Gastroesophageal sphincter (tissue), 4 donors: ENCODE measurements around the gene PRLR. TPM values are rescaled to one million over a fixed set of nuclear protein-coding genes. Genes with fewer than 3 reads are reported as not detected.

Experiments
- ATAC-seq: fragments of 150-250 bp; one replicate; pipeline ENCODE4 v1.9.1; 2016; ENCODE audit warnings: mild to moderate bottlenecking, moderate library complexity
- H3K27ac ChIP-seq, 4 donors: fragments of 200-600 bp; sonication (generic) in 3 of 4; 1 replicate in 3 of 4; 2 replicates in 1 of 4; pipeline ENCODE4 v1.5.1; 2016 to 2019
- H3K27me3 ChIP-seq: fragments of 200-600 bp; sonication (generic); one replicate; pipeline ENCODE4 v1.5.1; 2019
- H3K36me3 ChIP-seq, 2 donors: fragments of 200-600 bp; sonication (generic); one replicate each; pipeline ENCODE4 v1.5.1; 2019; ENCODE audit warnings: control low read depth in 1 of 2
- H3K4me1 ChIP-seq, 3 donors: fragments of 200-600 bp; sonication (generic); 1 replicate in 2 of 3; 2 replicates in 1 of 3; pipeline ENCODE4 v1.5.1; 2016 to 2019; ENCODE audit warnings: control low read depth in 2 of 3
- H3K4me3 ChIP-seq, 2 donors: fragments of 200-600 bp; sonication (generic); one replicate each; pipeline ENCODE4 v1.5.1; 2019; ENCODE audit warnings: mild to moderate bottlenecking in 1 of 2, moderate library complexity in 1 of 2
- H3K9me3 ChIP-seq, 3 donors: fragments of 200-600 bp; sonication (generic); one replicate each; pipeline ENCODE4 v1.5.1; 2017 to 2019; ENCODE audit warnings: control low read depth in 2 of 3
- EP300 ChIP-seq: sonication (generic); formaldehyde crosslinking; IDR thresholded peaks from one replicate; pipeline ENCODE4 v1.6.1; 2017; ENCODE audit warnings: antibody characterized with exemption, mild to moderate bottlenecking
- POLR2A ChIP-seq, 2 donors: fragments of 450-650 bp; IDR thresholded peaks; one replicate each; pipeline ENCODE4 v1.6.1; 2017; ENCODE audit warnings: antibody characterized with exemption in 2 of 2, mild to moderate bottlenecking in 2 of 2, moderate library complexity in 1 of 2
- POLR2AphosphoS5 ChIP-seq: sonication (generic); formaldehyde crosslinking; IDR thresholded peaks from one replicate; pipeline ENCODE4 v1.6.1; 2017; ENCODE audit warnings: antibody characterized with exemption
- WGBS, 2 donors: methylation state at CpG; one replicate each; pipeline ENCODE4 v1.1.5; 2018; ENCODE audit warnings: low coverage in 1 of 2; 5-methylcytosine and 5-hydroxymethylcytosine counted together
- total RNA-seq, 4 donors: library from RNA; depleted of rRNA; stranded (reverse); fragments of >200 nt; gene quantifications; one replicate each; pipeline ENCODE4 v1.1.0, GENCODE V29; 2016
- TF ChIP-seq, protein P1 (sequence below), 4 experiments: fragments of 200-600 bp in 2 of 4; fragments of 450-650 bp in 2 of 4; sonication (generic) in 1 of 4; IDR thresholded peaks; one replicate each; pipeline ENCODE4 v1.5.1; 2017 to 2019; ENCODE audit warnings: antibody characterized with exemption in 4 of 4, mild to moderate bottlenecking in 2 of 4, moderate library complexity in 2 of 4

The PRLR gene
- total RNA-seq, 4 donors from 2014 or later = 0.16 to 1.4 (median 0.85) TPM

DNA sequence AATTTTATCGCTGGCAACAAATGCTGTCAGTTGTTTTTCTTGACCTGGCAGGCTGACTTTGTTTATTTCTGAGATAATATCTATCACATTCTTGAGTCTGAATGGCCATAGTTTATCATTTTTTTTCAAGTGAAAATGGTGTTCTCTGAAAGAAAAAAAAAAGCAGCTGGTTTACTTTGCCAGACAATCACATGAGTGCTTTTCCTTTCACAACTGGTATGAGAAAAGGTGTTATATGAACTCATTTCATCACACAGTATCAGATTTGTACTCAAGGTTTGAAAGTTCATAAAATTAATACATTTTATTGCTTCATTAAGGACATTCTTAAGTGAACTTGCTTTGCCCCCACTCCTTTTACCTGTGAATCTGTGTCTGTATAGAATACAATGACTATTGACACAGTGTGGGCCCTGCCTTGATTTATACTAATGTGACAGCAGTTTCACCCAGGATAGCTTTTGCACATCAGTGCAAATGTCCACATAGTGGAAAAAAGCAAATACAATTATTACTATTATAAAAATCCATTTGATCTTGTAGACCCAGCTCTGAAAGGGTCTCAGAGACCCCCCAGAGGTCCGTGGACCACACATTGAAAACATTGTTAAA, 33.1 kb upstream of the PRLR start:
- no peak overlapping the region for H3K27ac ChIP-seq
- H3K4me3 ChIP-seq = no peak overlapping the region
- ATAC-seq = no peak
- TF ChIP-seq EP300 = no peak
- WGBS, 2 donors = 53 to 55% methylated on average over 2 of the region's 2 CpGs
- no peaks in the 10 kb centered on the region for H3K4me1 ChIP-seq
- H3K36me3 ChIP-seq = no peaks in the 10 kb centered on the region
- H3K9me3 ChIP-seq = peaks cover 0 to 11% (median 0%) of the 10 kb centered on the region in 3 donors
- H3K27me3 ChIP-seq = no peaks in the 10 kb centered on the region

DNA sequence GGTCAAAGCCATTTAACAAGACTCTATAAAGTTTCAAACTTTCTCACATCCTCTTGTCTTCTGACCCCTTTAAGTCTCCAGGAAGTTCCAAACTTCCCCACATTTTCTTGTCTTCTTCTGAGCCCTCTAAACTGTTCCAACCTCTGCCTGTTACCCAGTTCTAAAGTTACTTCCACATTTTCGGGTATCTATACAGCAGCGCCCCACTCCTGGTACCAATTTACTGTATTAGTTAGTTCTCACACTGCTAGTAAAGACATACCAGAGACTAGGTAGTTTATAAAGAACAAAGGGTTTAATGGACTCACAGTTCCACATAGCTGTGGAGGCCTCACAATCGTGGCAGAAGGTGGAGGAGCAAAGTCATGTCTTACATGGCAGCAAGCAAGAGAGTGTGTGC, 23.3 kb upstream of the PRLR start:
- Histone ChIP-seq H3K4me3 (no peak overlapping the region), H3K9me3 (peaks cover 0 to 18% (median 0%) of the 10 kb centered on the region in 3 donors), H3K27ac (no peak overlapping the region), H3K36me3 (no peaks in the 10 kb centered on the region), H3K27me3 (no peaks in the 10 kb centered on the region), H3K4me1 (no peaks in the 10 kb centered on the region)
- TF ChIP-seq, protein P1, sequence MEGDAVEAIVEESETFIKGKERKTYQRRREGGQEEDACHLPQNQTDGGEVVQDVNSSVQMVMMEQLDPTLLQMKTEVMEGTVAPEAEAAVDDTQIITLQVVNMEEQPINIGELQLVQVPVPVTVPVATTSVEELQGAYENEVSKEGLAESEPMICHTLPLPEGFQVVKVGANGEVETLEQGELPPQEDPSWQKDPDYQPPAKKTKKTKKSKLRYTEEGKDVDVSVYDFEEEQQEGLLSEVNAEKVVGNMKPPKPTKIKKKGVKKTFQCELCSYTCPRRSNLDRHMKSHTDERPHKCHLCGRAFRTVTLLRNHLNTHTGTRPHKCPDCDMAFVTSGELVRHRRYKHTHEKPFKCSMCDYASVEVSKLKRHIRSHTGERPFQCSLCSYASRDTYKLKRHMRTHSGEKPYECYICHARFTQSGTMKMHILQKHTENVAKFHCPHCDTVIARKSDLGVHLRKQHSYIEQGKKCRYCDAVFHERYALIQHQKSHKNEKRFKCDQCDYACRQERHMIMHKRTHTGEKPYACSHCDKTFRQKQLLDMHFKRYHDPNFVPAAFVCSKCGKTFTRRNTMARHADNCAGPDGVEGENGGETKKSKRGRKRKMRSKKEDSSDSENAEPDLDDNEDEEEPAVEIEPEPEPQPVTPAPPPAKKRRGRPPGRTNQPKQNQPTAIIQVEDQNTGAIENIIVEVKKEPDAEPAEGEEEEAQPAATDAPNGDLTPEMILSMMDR (IDR thresholded peaks at IDR 0.05) = no peak
- no peak for TF ChIP-seq POLR2AphosphoS5
- no peak for TF ChIP-seq POLR2A (IDR thresholded peaks at IDR 0.05)
- no peak for TF ChIP-seq EP300
- 100% methylated on average over 2 of the region's 3 CpGs; no CpG with 5 or more reads in 1 of the 2 donors for WGBS, 2 donors
- no peak for ATAC-seq

DNA sequence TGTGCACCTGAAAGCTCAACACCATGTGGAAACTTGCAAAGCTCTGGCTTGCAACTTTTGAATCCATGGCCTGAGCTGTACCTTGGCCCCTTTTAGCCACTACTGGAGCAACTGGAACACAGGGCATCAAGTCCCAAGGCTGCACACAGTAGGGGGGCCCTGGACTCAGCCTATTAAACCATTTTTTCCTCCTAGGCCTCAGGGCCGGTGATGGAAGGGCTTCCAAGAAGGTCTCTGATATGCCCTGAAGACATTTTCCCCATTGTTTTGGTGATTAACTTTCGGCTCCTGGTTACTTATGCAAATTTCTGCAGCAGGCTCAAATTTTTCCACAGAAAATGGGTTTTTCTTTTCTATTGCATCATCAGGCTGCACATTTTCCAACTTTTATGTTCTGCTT, 22.7 kb upstream of the PRLR start:
- WGBS, 2 donors = 95% methylated on average over 2 of the region's 2 CpGs
- Histone ChIP-seq H3K4me3 (no peak overlapping the region), H3K27ac (no peak overlapping the region), H3K9me3 (peaks cover 0 to 18% (median 0%) of the 10 kb centered on the region in 3 donors), H3K27me3 (no peaks in the 10 kb centered on the region), H3K4me1 (no peaks in the 10 kb centered on the region), H3K36me3 (no peaks in the 10 kb centered on the region)
- ATAC-seq = no peak
- TF ChIP-seq POLR2A (IDR thresholded peaks at IDR 0.05) = no peak
- TF ChIP-seq, protein P1 (IDR thresholded peaks at IDR 0.05) = no peak
- TF ChIP-seq EP300 = no peak
- no peak for TF ChIP-seq POLR2AphosphoS5

DNA sequence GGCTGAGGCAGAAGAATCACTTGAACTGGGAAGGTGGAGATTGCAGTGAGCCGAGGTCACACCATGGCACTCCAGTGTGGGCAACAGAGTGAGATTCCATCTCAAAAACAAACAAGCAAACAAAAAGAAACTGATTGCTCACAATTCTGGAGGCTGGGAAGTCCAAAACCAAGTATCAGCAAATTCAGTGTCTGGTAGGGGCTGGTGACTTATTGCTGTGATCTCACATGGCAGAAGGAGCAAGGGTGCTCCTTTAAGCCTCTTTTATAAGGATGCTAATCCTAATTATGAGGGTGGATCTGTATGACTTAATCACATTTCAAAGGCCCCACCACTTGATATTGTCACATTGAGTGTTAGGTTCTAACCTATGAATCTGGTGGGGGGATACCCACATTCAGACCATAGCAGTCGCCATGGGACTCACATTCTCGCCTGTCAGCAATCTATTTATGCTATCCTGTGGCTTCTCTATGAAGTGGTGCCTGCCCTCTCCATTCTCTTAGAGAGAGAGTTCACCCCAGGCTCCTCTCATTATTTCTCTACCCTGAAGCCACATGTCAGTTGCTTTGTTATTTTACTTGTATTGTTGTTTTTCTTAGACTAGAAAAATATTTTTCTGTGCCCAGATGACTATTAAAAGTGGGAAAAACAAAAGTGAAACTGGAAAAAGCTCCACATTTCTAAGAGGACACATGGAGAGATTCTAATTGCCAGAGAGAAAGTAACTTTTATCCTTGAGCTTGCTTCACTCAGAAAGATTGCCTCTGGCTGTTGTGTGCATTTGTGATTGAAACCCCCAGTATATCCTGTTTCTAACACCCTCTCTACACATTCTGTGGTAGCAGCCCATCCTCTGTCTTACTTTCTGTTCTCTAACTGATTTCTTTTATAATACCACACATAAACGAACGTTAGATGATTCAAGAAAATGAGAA, 18.8 kb upstream of the PRLR start:
- Histone ChIP-seq H3K9me3 (peaks cover 0 to 18% (median 0%) of the 10 kb centered on the region in 3 donors), H3K4me3 (peak overlapping the region in 1 of 2 donors; percentile 4), H3K36me3 (no peaks in the 10 kb centered on the region), H3K27me3 (no peaks in the 10 kb centered on the region), H3K4me1 (peaks cover 0 to 11% (median 0%) of the 10 kb centered on the region in 3 donors), H3K27ac (no peak overlapping the region)
- 76 to 83% methylated on average over 3 to 5 of the region's 5 CpGs for WGBS, 2 donors
- TF ChIP-seq POLR2AphosphoS5 (no peak), EP300 (no peak), POLR2A (IDR thresholded peaks at IDR 0.05) (no peak)
- TF ChIP-seq, protein P1 (IDR thresholded peaks at IDR 0.05) = no peak
- no peak for ATAC-seq

DNA sequence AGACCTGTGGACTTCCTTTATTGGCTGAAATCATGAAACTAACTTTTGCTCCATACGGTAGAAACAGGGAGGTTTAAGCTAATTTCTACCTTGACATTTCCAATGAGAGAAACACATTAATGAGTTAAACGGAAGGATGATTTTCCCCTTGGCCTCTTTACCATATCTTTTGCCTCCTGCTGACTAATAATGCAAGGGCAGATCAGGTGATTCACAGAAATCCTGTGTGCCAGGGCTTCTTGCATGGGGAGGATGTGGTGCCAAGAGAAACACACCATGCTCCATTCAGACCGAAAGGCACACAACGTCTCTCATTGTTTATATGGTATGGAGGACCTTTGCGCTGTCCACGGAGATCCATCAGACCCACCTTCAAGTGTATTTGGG, 17.4 kb upstream of the PRLR start:
- ATAC-seq = no peak
- no peak overlapping the region for H3K27ac ChIP-seq
- H3K4me3 ChIP-seq = no peak overlapping the region
- TF ChIP-seq POLR2AphosphoS5 = no peak
- no peak for TF ChIP-seq EP300
- TF ChIP-seq POLR2A (IDR thresholded peaks at IDR 0.05) = no peak
- TF ChIP-seq, protein P1 (IDR thresholded peaks at IDR 0.05) = no peak
- no peaks in the 10 kb centered on the region for H3K36me3 ChIP-seq
- H3K4me1 ChIP-seq = peaks cover 0 to 11% (median 0%) of the 10 kb centered on the region in 3 donors
- H3K27me3 ChIP-seq = no peaks in the 10 kb centered on the region
- 40 to 62% methylated on average over 1 to 6 of the region's 6 CpGs for WGBS, 2 donors
- peaks cover 0 to 3% (median 0%) of the 10 kb centered on the region in 3 donors for H3K9me3 ChIP-seq
